Dermis microvascular lymphatic vessel endothelial cell (primary cell): ENCODE measurements around the gene TRPM2. TPM values are rescaled to one million over a fixed set of nuclear protein-coding genes. Genes with fewer than 3 reads are reported as not detected.

Experiments used
- DNase-seq, 2 donors: peaks; one replicate each; pipeline versions ENCODE4 v3.0.0 to v3.0.0-alpha.2; 2010; ENCODE audit warnings: low read depth in 2 of 2
- total RNA-seq: library from RNA; depleted of rRNA; stranded (reverse); fragments of >200 nt; gene quantifications from 2 replicates; pipeline ENCODE4 v1.2.1, GENCODE V29; 2014

The TRPM2 gene
- 0.25 and 0.39 TPM in 2 replicates for total RNA-seq

GRCh38 chr21:44353191-44353970 lies at the start of gene TRPM2:
TSS of gene TRPM2 (plus strand) at chr21:44353621. CDS start at chr21:44353701, 80 bp downstream.
- DNase-seq = no peak

GRCh38 chr21:44304011-44304616 lies 49.3 kb upstream of the TRPM2 start:
- no peak for DNase-seq

GRCh38 chr21:44304877-44305293 lies 48.5 kb upstream of the TRPM2 start:
- DNase-seq = peak; percentile 30 to 65

DNA sequence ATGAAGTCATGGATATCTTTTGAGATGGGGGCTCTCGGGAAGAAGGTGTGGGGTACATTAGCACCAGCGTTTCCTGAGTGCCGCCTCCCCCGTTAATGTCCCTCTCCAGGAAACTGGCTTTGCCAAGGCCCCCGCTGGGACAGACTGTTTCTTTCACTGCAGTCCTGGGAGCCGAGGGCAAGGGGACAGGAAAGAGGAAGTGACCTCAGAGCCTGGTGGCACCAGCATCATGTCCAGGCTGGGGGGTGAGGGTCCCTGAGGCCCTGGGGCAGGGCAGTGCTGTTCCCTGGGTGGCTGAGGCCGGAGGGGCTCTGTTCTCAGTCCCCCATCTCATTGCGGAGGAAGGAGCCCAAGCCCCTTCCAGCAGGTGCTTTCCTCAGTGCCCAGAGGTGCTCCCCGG lies 47.7 kb upstream of the TRPM2 start:
- DNase-seq = peak in 1 of 2 donors; percentile 18

DNA sequence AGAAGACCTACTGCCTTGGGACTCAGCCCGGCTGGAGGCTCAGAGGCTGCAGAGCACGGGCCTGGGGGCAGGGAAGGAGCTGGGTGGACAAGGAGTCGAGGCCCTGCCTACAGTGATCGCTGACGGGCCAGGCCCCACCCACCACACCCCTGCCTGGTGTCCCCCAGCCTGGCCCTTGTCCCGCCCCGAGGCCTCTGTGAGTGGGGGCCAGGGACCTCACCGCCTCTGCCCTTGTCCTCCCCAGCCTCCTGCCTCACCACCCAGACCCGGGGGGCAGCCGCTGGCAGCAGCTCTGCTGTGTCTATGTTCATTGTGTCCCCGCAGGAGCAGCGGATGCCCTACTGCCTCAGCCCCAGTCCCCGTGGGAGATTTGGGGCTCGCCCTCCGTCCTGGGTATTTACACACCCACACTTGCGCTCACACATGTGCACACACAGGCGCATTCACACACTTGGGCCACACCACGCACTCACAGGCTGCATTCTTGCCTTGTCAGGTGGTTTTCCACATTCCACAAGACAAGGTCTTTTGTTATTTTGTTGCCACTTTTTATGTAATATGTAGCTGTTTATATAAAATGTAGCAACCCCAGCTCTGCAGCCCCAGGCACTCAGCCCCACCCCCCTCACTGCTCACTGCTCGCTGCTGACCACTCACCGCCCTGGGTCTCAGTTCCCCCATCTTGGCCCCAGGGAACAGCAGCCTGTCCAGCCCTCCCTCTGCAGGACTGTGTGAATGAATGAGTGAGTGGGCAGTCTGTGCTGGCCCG lies 46.3 kb upstream of the TRPM2 start:
- no peak for DNase-seq

- no peak for DNase-seq
Measured at GRCh38 chr21:44310628-44311507, 42.6 kb upstream of the TRPM2 start.

DNA sequence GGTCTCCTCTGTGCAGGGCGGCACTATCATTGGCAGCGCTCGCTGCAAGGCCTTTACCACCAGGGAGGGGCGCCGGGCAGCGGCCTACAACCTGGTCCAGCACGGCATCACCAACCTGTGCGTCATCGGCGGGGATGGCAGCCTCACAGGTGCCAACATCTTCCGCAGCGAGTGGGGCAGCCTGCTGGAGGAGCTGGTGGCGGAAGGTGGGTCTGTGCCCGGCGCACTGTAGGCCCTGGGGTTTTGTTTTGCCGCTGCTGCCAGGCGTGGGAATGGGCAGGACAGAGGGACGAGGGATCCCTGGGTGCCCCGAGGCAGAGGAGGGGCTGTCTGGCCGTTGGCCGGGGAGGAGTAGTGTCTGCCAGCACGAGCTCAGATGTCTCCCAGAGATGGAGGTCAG lies 41.3 kb upstream of the TRPM2 start:
- no peak for DNase-seq

GRCh38 chr21:44312716-44313115 lies 40.7 kb upstream of the TRPM2 start:
- no peak for DNase-seq

GRCh38 chr21:44313451-44313850 lies 40.0 kb upstream of the TRPM2 start:
- no peak for DNase-seq

- DNase-seq = no peak
Measured at GRCh38 chr21:44314128-44314527, 39.3 kb upstream of the TRPM2 start.

GRCh38 chr21:44314561-44314960 lies 38.9 kb upstream of the TRPM2 start:
- DNase-seq = no peak

GRCh38 chr21:44315691-44316203 lies 37.7 kb upstream of the TRPM2 start:
- no peak for DNase-seq

DNA sequence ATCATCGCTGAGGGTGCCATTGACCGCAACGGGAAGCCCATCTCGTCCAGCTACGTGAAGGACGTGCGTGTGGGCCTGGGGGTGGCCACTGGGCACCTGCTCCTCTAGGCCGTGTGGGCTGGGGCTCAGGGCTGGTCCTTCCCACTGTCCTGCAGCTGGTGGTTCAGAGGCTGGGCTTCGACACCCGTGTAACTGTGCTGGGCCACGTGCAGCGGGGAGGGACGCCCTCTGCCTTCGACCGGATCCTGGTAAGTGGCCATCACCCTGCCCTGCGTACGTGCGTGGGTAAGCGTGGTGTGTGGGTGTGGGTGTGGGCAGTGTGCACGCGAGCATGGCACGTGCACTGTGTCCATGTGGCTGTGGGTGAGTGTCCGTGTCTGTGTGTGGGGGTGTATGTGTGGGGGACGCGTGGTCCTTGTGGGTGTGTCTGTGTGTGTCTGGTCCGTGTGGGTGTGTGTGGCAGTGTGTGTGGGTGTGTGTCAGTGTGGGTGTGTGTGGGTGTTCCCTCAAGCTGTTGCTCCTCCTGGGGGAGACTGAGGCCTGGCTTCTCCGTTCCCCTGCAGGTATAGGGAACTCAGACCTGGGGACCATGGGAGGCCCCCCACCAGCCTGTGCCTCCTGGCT lies 37.0 kb upstream of the TRPM2 start:
- no peak for DNase-seq

GRCh38 chr21:44317241-44317782 lies 36.1 kb upstream of the TRPM2 start:
- no peak for DNase-seq

DNA sequence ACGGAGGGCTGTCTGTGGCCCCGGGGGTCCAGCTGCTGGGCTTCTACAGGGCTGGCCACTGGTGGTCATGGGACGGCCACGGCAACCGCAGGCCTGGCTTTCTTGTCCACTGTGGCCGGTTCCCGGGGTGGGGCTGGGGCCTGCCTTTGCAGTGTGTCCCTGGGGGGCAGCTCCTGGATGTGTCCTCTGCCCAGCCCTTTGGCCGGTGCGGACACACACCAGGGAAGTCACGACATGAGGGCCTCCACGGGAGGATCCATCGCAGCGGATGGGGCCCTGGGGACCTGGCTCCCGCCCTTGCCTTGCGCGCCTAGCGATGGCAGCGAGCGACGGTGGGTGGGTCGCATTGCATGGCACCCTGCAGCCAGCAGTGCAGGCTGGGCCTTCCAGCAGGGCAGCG lies 35.5 kb upstream of the TRPM2 start:
- DNase-seq = no peak

DNA sequence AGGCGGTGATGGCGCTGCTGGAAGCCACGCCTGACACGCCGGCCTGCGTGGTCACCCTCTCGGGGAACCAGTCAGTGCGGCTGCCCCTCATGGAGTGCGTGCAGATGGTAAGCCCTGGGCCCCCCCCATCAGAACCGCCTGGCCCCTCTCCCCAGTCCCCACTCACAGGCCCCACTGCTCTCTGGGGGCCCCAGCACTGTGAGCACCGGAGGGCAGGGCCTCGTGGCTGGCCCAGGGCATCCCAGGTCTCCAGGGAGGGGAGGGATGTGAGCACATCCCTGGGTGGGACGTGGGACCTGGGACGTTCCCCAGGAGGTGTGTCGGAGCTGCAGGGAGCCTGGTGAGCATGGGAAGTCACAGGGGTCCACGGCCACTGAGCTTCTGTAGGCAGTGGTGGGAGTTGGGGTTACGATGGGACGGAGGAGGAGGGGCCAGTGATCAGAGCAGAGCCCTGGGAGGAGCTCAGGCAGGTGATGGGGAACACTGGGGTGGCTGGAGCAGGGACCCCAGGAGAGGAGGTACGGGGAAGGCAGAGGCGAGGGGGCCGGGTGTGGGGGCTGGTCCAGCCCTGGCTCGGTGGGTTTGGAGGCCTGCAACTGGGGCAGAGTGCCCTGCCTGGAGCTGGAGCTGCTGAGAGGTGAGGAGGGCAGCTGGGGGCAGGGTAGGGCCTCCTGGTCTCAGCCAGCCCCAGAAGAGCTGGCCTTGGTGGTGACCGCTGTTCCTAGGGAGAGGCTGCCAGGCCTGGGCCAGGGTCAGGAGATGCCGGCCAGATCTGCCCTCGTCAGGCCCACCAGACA lies 34.7 kb upstream of the TRPM2 start:
- no peak for DNase-seq

- no peak for DNase-seq
Measured at GRCh38 chr21:44319407-44320065, 33.9 kb upstream of the TRPM2 start.

GRCh38 chr21:44320847-44321246 lies 32.6 kb upstream of the TRPM2 start:
- no peak for DNase-seq

DNA sequence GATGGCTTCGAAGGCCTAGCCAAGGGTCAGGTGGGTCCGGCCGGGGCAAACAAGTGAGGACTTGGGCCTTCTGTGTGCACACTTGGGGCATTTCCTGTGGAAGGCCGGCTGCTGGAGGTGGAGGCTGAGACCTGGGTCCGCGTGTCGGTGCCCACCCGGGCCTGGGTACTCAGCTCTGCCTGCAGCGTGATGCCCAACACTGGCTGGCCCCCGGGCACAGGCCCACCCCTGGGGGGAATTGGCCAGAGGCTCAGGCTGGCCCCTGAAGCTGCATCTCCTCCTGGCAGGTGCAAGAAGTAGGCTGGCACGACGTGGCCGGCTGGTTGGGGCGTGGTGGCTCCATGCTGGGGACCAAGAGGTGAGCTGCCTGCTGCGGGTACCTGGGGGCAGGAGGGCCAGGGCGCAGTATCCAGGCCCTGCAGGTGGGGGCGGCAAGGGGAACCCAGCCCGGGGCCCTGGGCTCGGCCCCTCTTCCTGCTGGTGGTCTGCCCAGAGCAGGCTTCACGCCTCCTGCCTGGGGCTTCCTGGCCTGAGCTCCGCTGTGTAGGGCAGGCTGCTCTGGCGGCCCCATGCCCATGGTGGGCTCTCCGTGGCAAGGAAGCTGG lies 31.5 kb upstream of the TRPM2 start:
- no peak for DNase-seq
